Caco-2 (cell line): ENCODE measurements around the gene AMPH. TPM values are rescaled to one million over a fixed set of nuclear protein-coding genes. Genes with fewer than 3 reads are reported as not detected.

Experiments used
- BruUV-seq: library from RNA; stranded (reverse); fragments of 400-500 nt; replicated peaks from 2 replicates; lab custom pipeline; 2021; lab: Mats Ljungman, UMichigan
- CTCF ChIA-PET: fragments of 300-600 bp; sonication (Branson Sonifier 250); formaldehyde crosslinking; loops from one replicate; lab custom pipeline; 2022; ENCODE audit warnings: antibody characterized with exemption; lab: Charles Lee
- POLR2A ChIA-PET: fragments of 300-600 bp; sonication (Branson Sonifier 250); formaldehyde crosslinking; loops from one replicate; lab custom pipeline; 2022; ENCODE audit warnings: antibody characterized with exemption; lab: Charles Lee
- DNase-seq, 2 experiments: peaks; one replicate each; pipeline versions ENCODE4 v3.0.0 to v3.0.0-alpha.2; 2020 to 2022
- H3K27me3 ChIP-seq: replicated peaks from 2 replicates; pipeline ENCODE4 v1.6.0; 2011; ENCODE audit warnings: low read length; ENCODE audit not compliant: control insufficient read depth, insufficient read depth
- H3K36me3 ChIP-seq: 2 replicates; pipeline ENCODE4 v1.5.1; 2011; ENCODE audit warnings: low read length; ENCODE audit not compliant: control insufficient read depth, insufficient read depth
- H3K4me1 ChIP-seq: fragments of 250-450 bp; sonication (Bioruptor Pico); 2 replicates; pipeline ENCODE4 v1.5.1; 2020; ENCODE audit warnings: mild to moderate bottlenecking
- H3K4me3 ChIP-seq: 2 replicates; pipeline ENCODE4 v1.5.1; 2011; ENCODE audit warnings: low read depth, mild to moderate bottlenecking, control low read depth, low read length
- H3K9me3 ChIP-seq: fragments of 250-450 bp; sonication (Bioruptor Pico); 2 replicates; pipeline ENCODE4 v1.5.1; 2020; ENCODE audit warnings: mild to moderate bottlenecking, moderate library complexity
- H3K27ac Mint-ChIP-seq: one replicate; pipeline ENCODE4 v1.8.0; 2022; ENCODE audit warnings: mixed read lengths; ENCODE audit not compliant: unreplicated experiment
- H3K27me3 Mint-ChIP-seq: one replicate; pipeline ENCODE4 v1.8.0; 2022; ENCODE audit warnings: mixed read lengths; ENCODE audit not compliant: insufficient read depth, unreplicated experiment
- H3K36me3 Mint-ChIP-seq: one replicate; pipeline ENCODE4 v1.8.0; 2022; ENCODE audit warnings: mild to moderate bottlenecking, mixed read lengths; ENCODE audit not compliant: insufficient read depth, unreplicated experiment
- H3K4me1 Mint-ChIP-seq: one replicate; pipeline ENCODE4 v1.8.0; 2022; ENCODE audit warnings: low read depth, mixed read lengths; ENCODE audit not compliant: unreplicated experiment
- H3K4me3 Mint-ChIP-seq: one replicate; pipeline ENCODE4 v1.8.0; 2022; ENCODE audit warnings: mild to moderate bottlenecking, moderate library complexity, mixed read lengths; ENCODE audit not compliant: unreplicated experiment
- H3K9me3 Mint-ChIP-seq: one replicate; pipeline ENCODE4 v1.8.0; 2022; ENCODE audit warnings: mixed read lengths; ENCODE audit not compliant: unreplicated experiment
- CTCF ChIP-seq, 2 experiments: fragments of 200-600 bp in 1 of 2; IDR thresholded peaks; 1 replicate in 1 of 2; 2 replicates in 1 of 2; pipeline versions ENCODE4 v1.5.1 to v1.8.0; 2011 to 2022; ENCODE audit warnings: antibody characterized with exemption in 1 of 2, control low read depth in 1 of 2, inconsistent platforms in 1 of 2, low read depth in 1 of 2, low read length in 1 of 2, mild to moderate bottlenecking in 1 of 2, moderate library complexity in 1 of 2; ENCODE audit not compliant: insufficient read depth in 1 of 2, severe bottlenecking in 1 of 2, unreplicated experiment in 1 of 2
- intact Hi-C: fragments of 100-400 bp; cut with micrococcal nuclease; formaldehyde crosslinking; loops from one replicate; pipeline ENCODE4 v1.10.0; 2022; ENCODE audit not compliant: unreplicated experiment
- total RNA-seq: library from RNA; stranded (reverse); gene quantifications from 2 replicates; pipeline ENCODE4 v1.2.3, GENCODE V29; 2022

AMPH gene
- total RNA-seq, 1 experiment from 2014 or later, result not detected

DNA sequence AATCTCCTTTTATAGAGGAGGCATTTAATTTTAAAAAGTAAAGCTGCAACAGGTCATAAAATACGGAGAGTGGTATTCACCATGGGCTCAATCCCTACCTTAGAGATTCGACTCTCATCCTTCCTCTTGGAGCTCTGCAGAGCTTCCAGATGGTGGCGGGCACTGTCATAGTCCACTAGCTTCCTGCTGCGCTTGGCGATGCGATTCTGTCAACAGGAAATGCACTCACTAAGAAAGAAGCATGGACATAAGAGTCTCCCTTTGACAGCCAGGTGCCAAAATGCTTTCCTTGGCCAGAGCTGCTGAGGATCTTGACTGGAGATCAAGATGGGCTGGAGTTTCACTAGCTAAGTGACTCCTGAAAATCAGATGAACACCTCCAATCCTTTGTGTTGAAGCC, 154.4 kb downstream of the AMPH start:
- no peaks in the 10 kb centered on the region for H3K9me3 ChIP-seq
- no peak overlapping the region for H3K4me3 ChIP-seq
- no peak for DNase-seq
- BruUV-seq, result no TSS peak
- no peaks in the 10 kb centered on the region for H3K27me3 ChIP-seq
- TF ChIP-seq CTCF (IDR thresholded peaks at IDR 0.05; ENCODE audit: insufficient read depth in 1 of 2, low read depth in 1 of 2, low read length in 1 of 2, severe bottlenecking in 1 of 2, unreplicated experiment in 1 of 2), result no peak
- H3K36me3 ChIP-seq, result no peaks in the 10 kb centered on the region
- no peaks in the 10 kb centered on the region for H3K4me1 ChIP-seq
- Mint-ChIP-seq H3K4me3 (no peak overlapping the region), H3K27me3 (peaks cover 8% of the 10 kb centered on the region), H3K9me3 (no peaks in the 10 kb centered on the region), H3K36me3 (no peaks in the 10 kb centered on the region), H3K4me1 (no peaks in the 10 kb centered on the region), H3K27ac (no peak overlapping the region)
- ChIA-PET CTCF (no interaction called here), POLR2A (no interaction called here)
- intact Hi-C loops, result no loop called here

- H3K36me3 Mint-ChIP-seq, result no peaks in the 10 kb centered on the region
- intact Hi-C loops, result no loop called here
- Histone ChIP-seq H3K4me1 (no peaks in the 10 kb centered on the region), H3K4me3 (no peak overlapping the region), H3K27me3 (no peaks in the 10 kb centered on the region), H3K36me3 (no peaks in the 10 kb centered on the region), H3K9me3 (no peaks in the 10 kb centered on the region)
- no peak overlapping the region for H3K4me3 Mint-ChIP-seq
- no TSS peak for BruUV-seq
- no peaks in the 10 kb centered on the region for H3K9me3 Mint-ChIP-seq
- H3K27me3 Mint-ChIP-seq, result peaks cover 10% of the 10 kb centered on the region
- H3K27ac Mint-ChIP-seq, result no peak overlapping the region
- CTCF ChIA-PET, result no interaction called here
- DNase-seq, result no peak
- TF ChIP-seq CTCF (IDR thresholded peaks at IDR 0.05; ENCODE audit: insufficient read depth in 1 of 2, low read depth in 1 of 2, low read length in 1 of 2, severe bottlenecking in 1 of 2, unreplicated experiment in 1 of 2), result no peak
- POLR2A ChIA-PET, result no interaction called here
- H3K4me1 Mint-ChIP-seq, result no peaks in the 10 kb centered on the region
Measured at GRCh38 chr7:38465956-38466355, 165.2 kb downstream of the AMPH start.

GRCh38 chr7:38463277-38464225, 167.6 kb downstream of the AMPH start:
- BruUV-seq, result no TSS peak
- DNase-seq, result no peak
- ChIA-PET CTCF (no interaction called here), POLR2A (no interaction called here)
- Mint-ChIP-seq H3K9me3 (peaks cover 6% of the 10 kb centered on the region), H3K27ac (no peak overlapping the region), H3K4me3 (no peak overlapping the region), H3K27me3 (peaks cover 13% of the 10 kb centered on the region), H3K36me3 (no peaks in the 10 kb centered on the region), H3K4me1 (no peaks in the 10 kb centered on the region)
- Histone ChIP-seq H3K4me3 (no peak overlapping the region), H3K36me3 (no peaks in the 10 kb centered on the region), H3K4me1 (no peaks in the 10 kb centered on the region), H3K27me3 (no peaks in the 10 kb centered on the region), H3K9me3 (no peaks in the 10 kb centered on the region; the same call in 1 of the 2 replicates)
- TF ChIP-seq CTCF (IDR thresholded peaks at IDR 0.05; ENCODE audit: insufficient read depth in 1 of 2, low read depth in 1 of 2, low read length in 1 of 2, severe bottlenecking in 1 of 2, unreplicated experiment in 1 of 2), result no peak
- intact Hi-C loops, result no loop called here
